Stimulated activated CD4-positive, alpha-beta T cell treated with anti-CD3 and anti-CD28 coated beads, Interleukin-4, amount 100 ng/mL, for 4 hours (primary cell): Measurements from ENCODE around the gene RIMS3.
"Not testable (repeated sequence)": the region's sequence is repeated elsewhere in the genome, so short reads cannot be mapped to it uniquely, and the experiment has no call there.

ENCODE experiments used
- DNase-seq, 2 experiments: peaks; one replicate each; pipeline ENCODE4 v3.0.0-alpha.2; 2020

The RIMS3 gene

GRCh38 chr1:40582116-40582515 is 83.4 kb downstream of the RIMS3 start:
- no peak for DNase-seq

- no peak for DNase-seq
Measured at GRCh38 chr1:40575336-40575735, 90.1 kb downstream of the RIMS3 start.

- not testable (repeated sequence) for DNase-seq
Measured at GRCh38 chr1:40574805-40575204, 90.7 kb downstream of the RIMS3 start.
